Pancreas (tissue), 10 donors: ENCODE data around the gene CCDC9. TPM values are rescaled to one million over a fixed set of nuclear protein-coding genes. Genes with fewer than 3 reads are reported as not detected.

ENCODE experiments used
- ATAC-seq, 4 donors: fragments of 200-7000 bp; cut with Tn5 transposase; one replicate each; pipeline versions ENCODE4 v1.8.0 to v1.9.1; 2020; ENCODE audit warnings: mild to moderate bottlenecking in 4 of 4, moderate library complexity in 4 of 4
- DNase-seq, 6 donors: peaks; one replicate each; pipeline ENCODE4 v3.0.0-alpha.2; 2020
- FAIRE-seq: peaks from 2 replicates; lab custom pipeline; 2012; peaks lifted over from hg19 to GRCh38; lab: Jason Lieb, UNC
- H3K27ac ChIP-seq, 4 donors: fragments of 200-600 bp; sonication (generic); 1 replicate in 3 of 4; 2 replicates in 1 of 4; pipeline versions ENCODE4 v1.5.0 to v1.8.0; 2020
- H3K27me3 ChIP-seq, 4 donors: fragments of 200-600 bp; one replicate each; pipeline ENCODE4 v1.8.0; 2021
- H3K36me3 ChIP-seq, 3 donors: fragments of 200-600 bp; sonication (generic) in 1 of 3; one replicate each; pipeline versions ENCODE4 v1.5.0 to v1.8.0; 2020 to 2021
- H3K4me1 ChIP-seq, 3 donors: fragments of 200-600 bp; one replicate each; pipeline ENCODE4 v1.8.0; 2021
- H3K4me3 ChIP-seq, 4 donors: fragments of 200-600 bp; sonication (generic) in 2 of 4; one replicate each; pipeline versions ENCODE4 v1.5.0 to v1.8.0; 2020 to 2021
- H3K9me3 ChIP-seq, 4 donors: fragments of 200-600 bp; one replicate each; pipeline ENCODE4 v1.8.0; 2021
- WGBS, 2 donors: extraction: QIAGEN DNeasy Blood & Tissue Kit; methylation state at CpG; one replicate each; pipeline ENCODE4 v1.1.7; 2013; 5-methylcytosine and 5-hydroxymethylcytosine counted together
- intact Hi-C, 3 donors: fragments of 100-400 bp; cut with DNase I; formaldehyde crosslinking; loops; one replicate each; pipeline versions ENCODE4 v1.11.1 to v1.14.2; 2022
- polyA plus RNA-seq, 2 donors: library from polyadenylated mRNA; stranded (reverse); fragments of 200-250 nt; gene quantifications; one replicate each; pipeline ENCODE4 v1.2.3, GENCODE V29; 2013
- total RNA-seq, 6 donors: library from RNA; stranded (reverse); fragmentation: NEBNext Ultra II Directional in 4 of 6; extraction: Animal tissue kit (Norgen Biotek cat#: 25700) in 4 of 6; gene quantifications; one replicate each; pipeline versions ENCODE4 v1.2.1 to v1.2.4, GENCODE V29; 2021 to 2023
- TF ChIP-seq, protein P1 (sequence below), 4 donors: fragments of 200-600 bp; sonication (generic) in 3 of 4; IDR thresholded peaks; one replicate each; pipeline versions ENCODE4 v1.5.0 to v1.8.0; 2021; ENCODE audit warnings: antibody characterized with exemption in 4 of 4
- donor health status: healthy with polysubstance abuse.
- donor health status: DM: no; HTN: no; CAD: no; lungs with moderate emphysema.
- donor health status: DM: no; HTN: no; CAD: no.
- donor health status: control.
- donor health status: control.
- donor health status: Bipolar disorder and iron deficiency.
- donor health status: DM: yes; HTN: yes; CAD: no.
- donor health status: DM: no; HTN: no; CAD: no.
- donor health status: DM: no; HTN: no; CAD: no.
- donor health status: DM: yes; HTN: yes; CAD: no.

Gene CCDC9
- total and polyA plus RNA-seq, 8 donors, result 24.6 to 102 (median 37.8) TPM

DNA sequence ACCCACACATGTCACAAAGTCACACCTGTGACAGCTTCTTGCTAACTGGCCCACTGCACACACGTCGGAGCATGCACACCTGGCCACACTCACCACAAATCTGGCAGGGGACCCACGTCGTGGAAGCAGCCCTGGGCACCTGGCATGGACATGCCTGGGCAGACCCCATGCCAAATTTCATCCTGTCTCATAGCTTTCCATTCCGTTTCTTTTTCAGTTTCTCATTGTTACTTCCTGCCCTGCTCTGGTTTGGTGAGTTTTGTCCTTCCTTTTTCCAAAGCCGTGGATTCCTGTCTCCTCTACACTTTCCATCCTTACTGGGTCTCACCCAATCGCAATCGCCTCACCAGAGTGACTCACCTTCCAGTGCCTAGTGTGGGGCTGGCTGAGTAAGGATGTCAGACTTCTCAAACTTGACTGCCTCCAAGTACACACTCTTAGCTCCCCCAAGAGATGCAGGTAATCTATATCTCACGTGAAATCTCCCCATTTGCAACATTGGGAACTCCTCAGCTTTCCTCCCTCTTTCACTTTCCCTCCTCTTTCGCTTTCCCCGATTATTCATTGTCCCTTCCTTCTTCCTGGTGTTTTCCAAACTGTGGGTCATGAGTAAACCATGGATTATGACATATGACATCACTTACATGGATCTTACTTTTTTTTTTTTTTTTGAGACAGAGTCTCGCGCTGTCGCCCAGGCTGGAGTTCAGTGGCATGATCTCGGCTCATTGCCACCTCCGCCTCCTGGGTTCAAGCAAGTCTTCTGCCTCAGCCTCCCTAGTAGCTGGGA is 23.7 kb upstream of the CCDC9 start:
- Histone ChIP-seq H3K4me3 (peak overlapping the region in 2 of 4 donors; percentile 99), H3K36me3 (no peaks in the 10 kb centered on the region), H3K27ac (peak overlapping the region; percentile 51 to 87 (median 82)), H3K9me3 (no peaks in the 10 kb centered on the region), H3K4me1 (peaks cover 0 to 14% (median 10%) of the 10 kb centered on the region in 3 donors), H3K27me3 (no peaks in the 10 kb centered on the region)
- TF ChIP-seq, protein P1, sequence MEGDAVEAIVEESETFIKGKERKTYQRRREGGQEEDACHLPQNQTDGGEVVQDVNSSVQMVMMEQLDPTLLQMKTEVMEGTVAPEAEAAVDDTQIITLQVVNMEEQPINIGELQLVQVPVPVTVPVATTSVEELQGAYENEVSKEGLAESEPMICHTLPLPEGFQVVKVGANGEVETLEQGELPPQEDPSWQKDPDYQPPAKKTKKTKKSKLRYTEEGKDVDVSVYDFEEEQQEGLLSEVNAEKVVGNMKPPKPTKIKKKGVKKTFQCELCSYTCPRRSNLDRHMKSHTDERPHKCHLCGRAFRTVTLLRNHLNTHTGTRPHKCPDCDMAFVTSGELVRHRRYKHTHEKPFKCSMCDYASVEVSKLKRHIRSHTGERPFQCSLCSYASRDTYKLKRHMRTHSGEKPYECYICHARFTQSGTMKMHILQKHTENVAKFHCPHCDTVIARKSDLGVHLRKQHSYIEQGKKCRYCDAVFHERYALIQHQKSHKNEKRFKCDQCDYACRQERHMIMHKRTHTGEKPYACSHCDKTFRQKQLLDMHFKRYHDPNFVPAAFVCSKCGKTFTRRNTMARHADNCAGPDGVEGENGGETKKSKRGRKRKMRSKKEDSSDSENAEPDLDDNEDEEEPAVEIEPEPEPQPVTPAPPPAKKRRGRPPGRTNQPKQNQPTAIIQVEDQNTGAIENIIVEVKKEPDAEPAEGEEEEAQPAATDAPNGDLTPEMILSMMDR (IDR thresholded peaks at IDR 0.05), result no peak
- ATAC-seq, result peak in 1 of 4 donors; percentile 13
- WGBS, 2 donors, result 54 to 58% methylated on average over 16 of the region's 16 CpGs
- intact Hi-C loops, result no loop called here
- DNase-seq, result peak in 2 of 6 donors; percentile 50 to 67
- FAIRE-seq, result no peak

DNA sequence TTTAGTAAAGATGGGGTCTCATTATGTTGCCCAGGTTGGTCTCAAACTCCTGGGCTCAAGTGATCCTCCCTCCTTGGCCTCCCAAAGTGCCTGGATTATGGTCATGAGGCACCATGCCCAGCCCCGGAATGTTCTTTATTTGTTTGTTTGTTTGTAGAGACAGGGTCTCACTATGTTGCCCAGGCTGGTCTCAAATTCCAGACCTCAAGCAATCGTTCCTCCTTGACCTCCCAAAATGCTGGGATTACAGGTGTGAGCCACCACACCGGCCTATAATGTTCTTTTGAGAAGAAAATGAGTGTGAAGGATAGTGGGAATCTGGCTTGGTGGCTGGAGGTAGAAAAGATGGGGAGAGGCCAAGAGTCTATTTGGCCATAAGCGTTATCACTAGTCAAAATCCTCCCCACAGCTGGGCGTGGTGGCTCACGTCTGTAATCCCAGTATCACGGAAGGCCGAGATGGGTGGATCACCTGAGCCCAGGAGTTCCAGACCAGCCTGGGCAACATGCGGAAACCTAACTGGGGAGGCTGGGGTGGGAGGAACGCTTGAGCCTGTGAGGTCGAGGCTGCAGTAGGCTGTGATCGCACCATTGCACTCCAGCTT is 20.2 kb upstream of the CCDC9 start:
- no peak for FAIRE-seq

DNA sequence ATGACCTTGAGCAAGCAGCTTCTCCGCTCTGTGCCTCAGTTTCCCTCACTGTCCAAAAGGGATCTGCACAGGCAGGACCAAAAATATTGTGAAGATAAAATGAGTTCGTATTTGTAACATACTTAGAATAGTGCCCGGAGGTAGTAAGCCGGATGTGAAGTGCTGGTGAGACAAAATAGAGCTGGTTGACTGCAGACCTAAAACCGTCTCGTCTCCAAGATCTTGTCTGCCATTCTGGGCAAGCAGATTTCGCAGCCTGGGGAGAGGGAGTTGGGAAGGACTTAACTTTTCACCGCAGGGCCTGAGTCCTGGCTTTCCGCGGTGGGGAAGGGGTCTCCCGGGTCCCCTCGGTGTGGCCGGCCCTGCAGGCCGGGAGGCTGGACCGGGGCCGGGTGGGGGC is 17.2 kb upstream of the CCDC9 start:
- Histone ChIP-seq H3K27ac (no peak overlapping the region), H3K9me3 (no peaks in the 10 kb centered on the region), H3K4me1 (peaks cover 5 to 11% (median 5%) of the 10 kb centered on the region in 3 donors), H3K36me3 (no peaks in the 10 kb centered on the region), H3K4me3 (peak overlapping the region in 1 of 4 donors; percentile 25), H3K27me3 (no peaks in the 10 kb centered on the region)
- 21 to 25% methylated on average over 10 to 16 of the region's 16 CpGs for WGBS, 2 donors
- FAIRE-seq (no peak), DNase-seq (no peak), ATAC-seq (no peak)
- TF ChIP-seq, protein P1 (IDR thresholded peaks at IDR 0.05), result no peak
- intact Hi-C loops, result no loop called here

More for the DNA sequence above, 20.2 kb upstream of the CCDC9 start:
- ATAC-seq (no peak), DNase-seq (no peak)
- no peaks in the 10 kb centered on the region for H3K9me3 ChIP-seq
- intact Hi-C loops, result no loop called here
- H3K27ac ChIP-seq, result no peak overlapping the region
- H3K4me3 ChIP-seq, result no peak overlapping the region
- H3K36me3 ChIP-seq, result no peaks in the 10 kb centered on the region
- no peaks in the 10 kb centered on the region for H3K27me3 ChIP-seq
- peaks cover 5 to 15% (median 14%) of the 10 kb centered on the region in 3 donors for H3K4me1 ChIP-seq
- 86 to 88% methylated on average over 12 of the region's 12 CpGs for WGBS, 2 donors
- TF ChIP-seq, protein P1 (IDR thresholded peaks at IDR 0.05), result no peak

DNA sequence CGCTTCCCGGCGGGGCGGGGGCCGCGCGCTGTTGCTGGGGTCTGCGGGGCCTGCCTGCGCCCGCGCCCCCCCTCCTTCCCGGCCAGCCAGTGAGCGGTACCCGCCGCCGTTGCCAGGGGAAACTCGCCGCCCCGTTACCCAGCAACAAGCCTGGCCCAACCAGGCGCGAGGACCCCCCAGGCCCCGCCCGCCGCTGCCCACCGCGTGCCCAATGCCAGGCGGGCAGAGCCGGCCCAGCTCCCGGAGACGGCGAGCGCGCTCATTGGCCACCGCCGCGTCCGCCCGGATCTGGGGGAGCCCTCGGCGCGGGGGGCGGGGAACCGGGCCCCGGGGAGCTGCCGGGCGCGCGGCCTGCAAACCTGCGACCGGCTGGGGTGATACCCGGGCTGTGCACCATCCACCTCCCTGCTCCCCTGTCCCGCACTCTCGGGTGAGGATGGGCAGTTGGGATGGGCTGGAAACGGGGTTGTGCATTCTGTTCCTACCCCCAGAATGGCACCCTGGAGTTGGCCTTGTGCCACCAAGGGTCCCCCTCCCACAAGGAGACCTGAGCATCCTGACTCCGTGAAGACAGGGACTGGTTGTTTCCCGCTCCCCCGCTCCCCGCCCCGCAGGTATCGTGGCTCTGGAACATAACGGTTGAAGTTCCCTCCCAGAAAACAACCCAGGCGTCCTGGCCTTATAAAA is 16.6 kb upstream of the CCDC9 start:
- TF ChIP-seq, protein P1 (IDR thresholded peaks at IDR 0.05), result no peak
- no peaks in the 10 kb centered on the region for H3K36me3 ChIP-seq
- H3K9me3 ChIP-seq, result no peaks in the 10 kb centered on the region
- intact Hi-C loops, result loop anchor here in 1 of 3 donors (10.0 kb wide), 1 partner anchor 85 kb away; no protein-coding TSS in a partner anchor
- H3K27me3 ChIP-seq, result no peaks in the 10 kb centered on the region
- 6 to 9% methylated on average over 27 to 62 of the region's 62 CpGs for WGBS, 2 donors
- H3K27ac ChIP-seq, result no peak overlapping the region
- ATAC-seq (peak in 2 of 4 donors; percentile 8 to 12), FAIRE-seq (no peak), DNase-seq (peak in 4 of 6 donors; percentile 52 to 84 (median 76))
- H3K4me1 ChIP-seq, result peaks cover 5 to 11% (median 5%) of the 10 kb centered on the region in 3 donors
- H3K4me3 ChIP-seq, result peak overlapping the region in 1 of 4 donors; percentile 25
